ENCODE measurements around the gene TMEM184A. TPM values are rescaled to one million over a fixed set of nuclear protein-coding genes. Genes with fewer than 3 reads are reported as not detected.

TMEM184A gene
- total RNA-seq, 1 donor from 2014 or later, result not detected

DNA sequence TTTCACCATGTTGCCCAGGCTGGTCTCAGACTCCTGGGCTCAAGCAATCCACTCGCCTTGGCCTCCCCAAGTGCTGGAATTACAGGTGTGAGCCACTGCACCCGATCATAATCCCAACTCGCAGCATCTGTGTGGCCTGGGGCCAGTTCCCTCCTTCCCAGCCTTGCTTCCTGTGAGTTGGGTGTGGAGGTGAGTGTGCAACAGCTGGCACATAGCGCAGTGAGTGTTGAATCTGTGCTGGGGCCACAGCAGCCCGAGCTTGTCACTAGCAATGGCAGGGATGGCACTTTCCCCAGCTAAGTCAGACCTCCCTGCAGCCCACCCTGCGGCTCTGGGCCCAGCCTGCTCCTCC is 12.2 kb downstream of the TMEM184A start:
- TF ChIP-seq CTCF (conservative IDR thresholded peaks at IDR 0.05), result no peak
- no peaks in the 10 kb centered on the region for H3K4me1 Mint-ChIP-seq
- no peak for DNase-seq (ENCODE audit: low read depth, low spot score)
- no peaks in the 10 kb centered on the region for H3K27me3 Mint-ChIP-seq (ENCODE audit: low read depth)
- no peaks in the 10 kb centered on the region for H3K9me3 Mint-ChIP-seq
- no peaks in the 10 kb centered on the region for H3K36me3 Mint-ChIP-seq (ENCODE audit: low read depth)
- H3K4me3 Mint-ChIP-seq, result no peak overlapping the region
- H3K27ac Mint-ChIP-seq (ENCODE audit: unreplicated experiment), result no peak overlapping the region

GRCh38 chr7:1542841-1543747 is 12.9 kb downstream of the TMEM184A start:
- H3K27me3 Mint-ChIP-seq (ENCODE audit: low read depth), result no peaks in the 10 kb centered on the region
- H3K9me3 Mint-ChIP-seq, result no peaks in the 10 kb centered on the region
- no peak for DNase-seq (ENCODE audit: low read depth, low spot score)
- H3K4me3 Mint-ChIP-seq, result no peak overlapping the region
- TF ChIP-seq CTCF (conservative IDR thresholded peaks at IDR 0.05), result no peak
- H3K36me3 Mint-ChIP-seq (ENCODE audit: low read depth), result no peaks in the 10 kb centered on the region
- H3K27ac Mint-ChIP-seq (ENCODE audit: unreplicated experiment), result no peak overlapping the region
- peaks cover 1% of the 10 kb centered on the region for H3K4me1 Mint-ChIP-seq

DNA sequence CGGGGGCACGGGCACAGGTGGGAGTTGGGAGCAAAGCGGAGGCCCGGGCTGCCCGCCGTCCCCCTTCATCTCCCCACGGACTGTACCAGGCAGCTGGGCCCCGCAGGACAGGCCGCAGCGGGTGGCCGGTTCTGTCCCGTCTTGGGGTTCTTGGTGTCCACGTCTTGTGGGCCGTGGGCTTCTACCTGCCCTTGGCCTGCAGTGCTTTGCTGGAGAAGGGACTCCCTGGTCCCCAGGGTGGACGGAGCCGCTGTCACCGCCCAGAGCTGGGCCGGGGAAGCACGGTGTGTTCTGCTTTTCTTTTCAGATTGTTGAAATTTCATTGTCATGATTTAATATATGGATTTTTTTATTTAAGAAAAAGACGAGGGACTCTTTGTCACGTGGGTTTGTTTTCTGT is 13.7 kb downstream of the TMEM184A start:
- DNase-seq (ENCODE audit: low read depth, low spot score), result no peak
- Mint-ChIP-seq H3K4me3 (no peak overlapping the region), H3K9me3 (no peaks in the 10 kb centered on the region)

GRCh38 chr7:1541431-1542162 is 14.4 kb downstream of the TMEM184A start:
- Mint-ChIP-seq H3K4me1 (peaks cover 8% of the 10 kb centered on the region), H3K27me3 (ENCODE audit: low read depth) (peaks cover 5% of the 10 kb centered on the region), H3K9me3 (no peaks in the 10 kb centered on the region), H3K4me3 (no peak overlapping the region), H3K27ac (ENCODE audit: unreplicated experiment) (no peak overlapping the region), H3K36me3 (ENCODE audit: low read depth) (no peaks in the 10 kb centered on the region)
- DNase-seq (ENCODE audit: low read depth, low spot score), result no peak
- no peak for TF ChIP-seq CTCF (conservative IDR thresholded peaks at IDR 0.05)

More for the DNA sequence above, 13.7 kb downstream of the TMEM184A start:
- no peak for TF ChIP-seq CTCF (conservative IDR thresholded peaks at IDR 0.05)
- H3K36me3 Mint-ChIP-seq (ENCODE audit: low read depth), result no peaks in the 10 kb centered on the region
- peaks cover 3% of the 10 kb centered on the region for H3K27me3 Mint-ChIP-seq (ENCODE audit: low read depth)
- H3K4me1 Mint-ChIP-seq, result peaks cover 5% of the 10 kb centered on the region
- H3K27ac Mint-ChIP-seq (ENCODE audit: unreplicated experiment), result no peak overlapping the region

DNA sequence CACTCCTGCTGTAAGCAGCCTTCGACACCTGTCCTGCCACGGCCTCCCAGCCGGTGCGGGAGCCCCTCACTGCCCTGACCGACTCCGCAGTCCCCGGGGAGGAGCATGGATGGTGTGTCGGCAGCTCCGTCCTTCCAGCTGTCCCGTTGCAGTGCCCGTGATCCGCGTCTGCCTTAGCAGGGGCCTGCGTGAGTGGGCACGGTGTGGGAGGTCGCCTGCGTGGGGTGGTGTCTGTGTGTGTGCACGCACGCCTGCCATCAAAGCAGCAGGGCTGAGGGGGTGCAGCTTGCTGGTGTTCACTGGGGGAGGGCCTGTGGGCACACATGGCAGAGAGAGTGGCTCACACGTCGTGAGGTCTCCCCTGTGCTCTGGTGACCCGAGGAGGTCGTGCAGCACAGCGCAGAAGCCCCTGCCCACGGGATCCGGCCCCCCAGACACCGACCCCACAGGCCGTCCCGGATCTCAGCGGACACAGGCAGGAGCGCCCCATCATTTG is 15.2 kb downstream of the TMEM184A start:
- TF ChIP-seq CTCF (conservative IDR thresholded peaks at IDR 0.05), result no peak
- Mint-ChIP-seq H3K27ac (ENCODE audit: unreplicated experiment) (no peak overlapping the region), H3K4me3 (no peak overlapping the region), H3K27me3 (ENCODE audit: low read depth) (peaks cover 11% of the 10 kb centered on the region), H3K9me3 (no peaks in the 10 kb centered on the region), H3K36me3 (ENCODE audit: low read depth) (no peaks in the 10 kb centered on the region), H3K4me1 (peaks cover 11% of the 10 kb centered on the region)
- DNase-seq (ENCODE audit: low read depth, low spot score), result no peak

All from neural crest cell (in vitro differentiated cells).